GM19043 (cell line): ENCODE measurements around the gene DNAJC10.
A peak's percentile ranks its signal among the peaks of the same experiment; 100 is the strongest.
"Not testable (repeated sequence)": the region's sequence is repeated elsewhere in the genome, so short reads cannot be mapped to it uniquely, and the experiment has no call there.

Experiments
- ATAC-seq: cut with Tn5 transposase; IDR thresholded peaks from one replicate; pipeline ENCODE4 v1.9.1; 2021; ENCODE audit warnings: low read depth; ENCODE audit not compliant: unreplicated experiment

The DNAJC10 gene, protein sequence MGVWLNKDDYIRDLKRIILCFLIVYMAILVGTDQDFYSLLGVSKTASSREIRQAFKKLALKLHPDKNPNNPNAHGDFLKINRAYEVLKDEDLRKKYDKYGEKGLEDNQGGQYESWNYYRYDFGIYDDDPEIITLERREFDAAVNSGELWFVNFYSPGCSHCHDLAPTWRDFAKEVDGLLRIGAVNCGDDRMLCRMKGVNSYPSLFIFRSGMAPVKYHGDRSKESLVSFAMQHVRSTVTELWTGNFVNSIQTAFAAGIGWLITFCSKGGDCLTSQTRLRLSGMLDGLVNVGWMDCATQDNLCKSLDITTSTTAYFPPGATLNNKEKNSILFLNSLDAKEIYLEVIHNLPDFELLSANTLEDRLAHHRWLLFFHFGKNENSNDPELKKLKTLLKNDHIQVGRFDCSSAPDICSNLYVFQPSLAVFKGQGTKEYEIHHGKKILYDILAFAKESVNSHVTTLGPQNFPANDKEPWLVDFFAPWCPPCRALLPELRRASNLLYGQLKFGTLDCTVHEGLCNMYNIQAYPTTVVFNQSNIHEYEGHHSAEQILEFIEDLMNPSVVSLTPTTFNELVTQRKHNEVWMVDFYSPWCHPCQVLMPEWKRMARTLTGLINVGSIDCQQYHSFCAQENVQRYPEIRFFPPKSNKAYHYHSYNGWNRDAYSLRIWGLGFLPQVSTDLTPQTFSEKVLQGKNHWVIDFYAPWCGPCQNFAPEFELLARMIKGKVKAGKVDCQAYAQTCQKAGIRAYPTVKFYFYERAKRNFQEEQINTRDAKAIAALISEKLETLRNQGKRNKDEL

DNA sequence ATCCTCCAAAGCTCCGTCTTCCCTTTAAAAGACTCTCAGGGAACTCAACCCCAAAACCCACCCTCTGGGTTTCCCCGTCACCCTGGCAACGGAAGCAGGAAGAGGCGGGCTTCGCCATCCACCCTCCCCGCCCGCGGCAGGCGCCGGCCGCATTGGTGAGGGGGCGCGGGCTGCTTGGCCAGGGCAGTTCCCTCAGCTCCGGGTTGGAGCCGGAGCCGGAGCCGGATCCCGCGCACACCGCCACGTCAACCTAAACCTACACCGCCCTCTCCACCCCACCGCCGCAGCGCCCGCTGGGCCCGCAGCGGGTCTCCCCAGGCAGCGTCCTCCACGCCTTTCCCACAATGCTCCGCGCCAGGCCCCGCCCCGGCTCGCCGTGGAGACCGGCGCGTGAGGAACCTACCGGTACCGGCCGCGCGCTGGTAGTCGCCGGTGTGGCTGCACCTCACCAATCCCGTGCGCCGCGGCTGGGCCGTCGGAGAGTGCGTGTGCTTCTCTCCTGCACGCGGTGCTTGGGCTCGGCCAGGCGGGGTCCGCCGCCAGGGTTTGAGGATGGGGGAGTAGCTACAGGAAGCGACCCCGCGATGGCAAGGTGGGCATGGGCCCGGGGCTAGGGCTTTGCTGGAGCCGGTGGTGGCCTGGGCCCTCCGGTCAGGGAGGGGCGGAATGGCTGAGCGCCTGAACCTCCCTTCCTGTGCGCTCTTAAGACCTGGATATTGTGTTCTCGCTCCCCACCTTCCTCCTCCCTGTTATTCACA lies at the start of gene DNAJC10:
TSS of gene DNAJC10 (plus strand) at position 366 of the 758 bp plus-strand sequence. CDS start 1,830 bp downstream, outside the sequence.
- peak; percentile 77 for ATAC-seq

DNA sequence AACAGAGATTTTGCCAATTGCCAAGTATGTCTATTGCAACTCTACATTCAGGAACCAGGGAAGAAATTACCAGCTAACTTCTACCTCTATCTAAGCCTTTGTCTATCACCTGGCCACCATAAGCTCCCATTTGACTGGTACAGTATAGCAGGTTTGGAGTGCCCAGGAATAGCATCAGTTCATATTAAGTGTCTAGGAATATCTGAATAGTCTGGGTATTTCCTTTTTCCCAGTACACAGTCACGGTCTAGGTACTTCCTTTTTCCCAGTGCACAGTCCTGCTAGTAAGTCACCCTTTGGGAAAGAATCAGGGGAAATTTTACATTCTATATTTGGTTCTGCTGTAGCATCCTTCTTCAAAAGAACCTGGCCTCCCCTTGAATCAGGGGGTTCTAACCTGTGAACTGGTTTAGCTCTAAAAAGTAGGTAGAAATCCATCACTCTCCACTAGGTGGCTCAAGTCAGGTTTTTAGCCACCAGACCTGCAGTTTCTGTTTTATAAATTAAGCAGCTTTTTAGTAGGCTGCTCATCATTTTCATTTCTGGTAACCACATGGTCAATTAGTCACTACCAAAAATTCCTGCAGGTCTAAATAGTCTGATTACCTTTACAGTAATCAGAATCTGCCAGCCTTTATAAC lies 49.3 kb upstream of the DNAJC10 start:
- peak; percentile 76 for ATAC-seq

- ATAC-seq, result peak; percentile 6
Measured at GRCh38 chr2:182667315-182667695, 48.8 kb upstream of the DNAJC10 start.

DNA sequence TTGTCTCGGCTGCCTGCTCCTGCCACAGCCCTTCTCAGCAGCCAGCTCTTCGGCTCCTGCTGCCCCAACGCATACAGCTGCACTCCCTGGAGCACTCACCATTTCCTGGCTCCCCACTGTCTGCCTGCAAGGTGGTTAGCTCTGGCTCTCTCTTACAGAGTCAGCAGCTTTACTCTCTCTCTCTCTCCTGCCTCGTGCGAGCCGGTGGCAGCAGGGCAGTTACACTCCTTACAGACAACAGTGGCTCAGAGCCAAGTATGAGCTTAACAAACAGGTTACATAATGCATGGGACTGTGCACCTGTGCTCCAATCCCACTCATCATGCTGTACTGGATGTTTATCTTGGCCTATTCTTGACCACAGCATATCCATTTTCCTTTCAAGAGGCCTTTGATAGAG lies 47.4 kb upstream of the DNAJC10 start:
- ATAC-seq, result no peak

- ATAC-seq, result no peak
Measured at GRCh38 chr2:182672466-182673165, 43.4 kb upstream of the DNAJC10 start.

DNA sequence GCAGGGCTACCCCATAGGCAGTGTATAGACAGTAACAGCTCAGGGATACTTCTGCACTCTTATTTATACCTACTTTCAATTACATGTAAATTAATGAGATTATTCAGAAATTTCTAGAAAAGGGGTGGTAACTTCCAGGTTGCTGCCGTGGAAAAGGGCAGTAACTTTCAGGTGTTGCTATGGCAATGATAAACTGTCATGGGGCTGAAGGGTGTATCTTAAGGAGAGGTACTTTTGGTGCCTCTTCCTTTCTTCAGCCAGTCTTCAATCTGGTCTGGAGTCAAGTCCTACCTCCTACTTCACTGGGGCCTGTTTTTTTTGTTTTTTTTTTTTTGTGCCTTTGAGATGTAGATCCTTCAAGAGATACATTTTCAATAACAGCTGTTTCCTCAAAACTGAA lies 35.2 kb upstream of the DNAJC10 start:
- no peak for ATAC-seq

GRCh38 chr2:182682210-182682609 lies 33.8 kb upstream of the DNAJC10 start:
- ATAC-seq, result no peak

DNA sequence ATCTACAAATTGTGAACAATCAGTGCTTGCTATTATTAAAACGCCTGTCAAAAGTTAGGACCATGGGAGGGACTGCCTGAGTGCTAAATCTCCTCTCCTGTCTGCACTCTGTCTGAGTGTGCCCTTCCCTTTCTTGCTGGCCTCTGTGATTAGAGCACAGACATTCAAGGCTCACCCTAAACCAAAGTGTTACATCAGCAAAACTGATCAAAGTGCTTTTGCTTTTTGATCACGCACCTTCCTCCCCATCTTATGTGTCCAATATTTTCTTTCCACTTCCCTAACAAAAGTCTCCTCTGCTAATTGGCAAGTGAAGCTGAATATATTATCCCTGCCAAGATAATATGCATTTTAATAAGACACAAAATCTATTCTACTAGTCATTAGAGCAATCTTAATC lies 30.5 kb upstream of the DNAJC10 start:
- no peak for ATAC-seq

GRCh38 chr2:182686763-182687162 lies 29.3 kb upstream of the DNAJC10 start:
- ATAC-seq, result not testable (repeated sequence)

DNA sequence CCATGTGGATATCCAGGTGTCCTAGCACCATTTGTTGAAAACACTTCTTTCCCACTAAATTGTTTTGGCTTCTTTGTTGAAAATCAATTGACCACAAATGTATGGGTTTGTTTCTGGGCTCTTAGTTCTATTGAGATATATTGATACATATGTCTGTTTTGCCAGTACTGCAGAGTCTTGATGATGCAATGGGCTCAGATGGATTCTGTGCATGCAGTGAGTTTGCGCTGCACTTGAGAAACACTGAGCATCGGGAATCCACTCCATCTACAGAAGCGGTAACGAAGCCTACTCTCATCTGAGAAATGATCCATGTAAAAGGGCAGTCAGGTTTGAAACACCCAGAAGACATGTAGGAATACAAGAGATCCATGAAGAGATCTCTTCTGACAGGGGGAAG lies 21.9 kb upstream of the DNAJC10 start:
- no peak for ATAC-seq

DNA sequence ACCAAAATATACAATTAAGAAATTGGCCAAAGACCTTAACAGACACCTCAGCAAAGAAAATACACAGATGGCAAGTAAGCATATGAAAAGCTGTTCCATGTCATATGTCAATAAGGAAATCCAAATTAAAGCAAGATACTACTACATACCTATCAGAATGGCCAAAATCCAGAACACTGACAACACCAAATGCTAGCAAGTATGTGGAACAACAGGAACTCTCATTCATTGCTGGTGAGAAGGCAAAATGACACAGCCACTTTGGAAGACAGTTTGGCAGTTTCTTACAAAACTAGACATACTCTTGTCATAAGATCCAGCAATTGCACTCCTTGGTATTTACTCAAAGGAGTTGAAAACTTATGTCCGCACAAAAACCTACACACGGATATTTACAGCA lies 20.3 kb upstream of the DNAJC10 start:
- ATAC-seq, result no peak

GRCh38 chr2:182698671-182699070 lies 17.4 kb upstream of the DNAJC10 start:
- no peak for ATAC-seq

DNA sequence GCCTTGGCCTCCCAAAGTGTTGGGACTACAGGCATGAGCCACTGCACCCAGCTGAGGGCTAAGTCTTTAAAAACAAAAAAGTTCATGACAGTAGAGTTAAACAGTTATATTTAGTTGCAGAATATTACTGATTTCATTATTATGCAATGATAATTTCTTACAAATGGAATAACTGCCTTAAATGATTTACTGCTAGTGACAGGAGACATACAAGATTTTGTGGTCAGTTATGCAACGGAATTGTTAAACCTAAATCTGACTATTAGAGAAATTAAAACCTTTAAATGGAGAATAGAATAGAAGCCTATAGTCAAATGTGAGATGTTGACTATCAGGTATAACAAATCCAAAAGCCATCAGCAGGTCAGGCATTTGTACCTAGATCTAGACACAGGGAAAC lies 10.3 kb upstream of the DNAJC10 start:
- ATAC-seq, result no peak

GRCh38 chr2:182706751-182707150 lies 9.3 kb upstream of the DNAJC10 start:
- ATAC-seq, result no peak

- ATAC-seq, result no peak
Measured at GRCh38 chr2:182713601-182714000, 2.5 kb upstream of the DNAJC10 start.

DNA sequence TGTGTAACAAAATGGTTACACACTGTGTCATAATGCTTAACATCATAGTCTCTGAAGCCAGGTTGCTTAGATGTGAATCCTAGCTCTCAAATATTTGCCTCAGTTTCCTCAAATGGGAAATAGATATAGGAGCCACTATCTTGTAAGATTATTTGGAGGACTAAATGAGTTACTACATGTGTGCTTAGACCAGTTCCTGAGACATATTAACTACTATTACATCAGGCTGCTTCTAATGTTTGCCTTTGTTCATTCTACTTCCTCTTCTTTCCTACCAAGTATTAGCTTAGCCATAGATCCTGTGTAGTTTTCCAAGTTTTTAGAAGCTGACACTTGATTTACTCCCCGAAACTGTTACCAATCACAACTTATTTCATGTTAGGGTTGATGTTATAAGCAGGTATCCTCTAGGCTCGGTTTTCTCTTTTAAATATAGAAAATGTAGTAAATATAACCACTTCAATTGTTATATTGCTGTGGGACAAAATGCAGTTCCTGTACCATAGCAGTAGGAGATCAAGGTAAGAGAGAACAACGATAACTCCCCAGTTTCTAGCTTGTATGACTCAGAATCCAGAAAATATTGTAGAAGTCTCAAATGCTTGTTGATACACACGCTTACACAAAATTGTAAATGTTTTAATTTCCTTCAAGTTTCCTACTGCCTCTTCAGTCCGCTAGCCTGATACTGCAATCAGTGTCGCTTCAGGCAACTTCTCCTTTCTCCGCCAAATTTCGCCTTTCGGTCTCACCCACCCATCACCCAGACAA lies 751 bp upstream of the DNAJC10 start:
- ATAC-seq, result no peak

DNA sequence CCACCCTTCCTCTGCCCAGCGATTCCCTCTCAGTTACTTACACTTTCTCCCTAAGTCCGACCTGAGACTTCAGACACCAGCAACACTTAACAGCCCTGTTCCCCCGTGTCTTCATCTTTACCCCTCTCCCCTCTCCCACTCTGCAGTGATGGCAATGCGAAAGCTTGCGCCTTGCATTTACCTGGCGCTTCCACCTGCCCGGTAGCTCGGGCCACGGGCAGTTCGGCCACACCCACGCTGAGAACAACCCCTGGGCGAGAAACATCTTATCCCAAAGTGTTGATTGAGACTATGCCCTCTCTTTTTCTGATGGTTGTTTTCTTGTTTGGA lies 558 bp downstream of the DNAJC10 start:
- ATAC-seq, result peak; percentile 3

DNA sequence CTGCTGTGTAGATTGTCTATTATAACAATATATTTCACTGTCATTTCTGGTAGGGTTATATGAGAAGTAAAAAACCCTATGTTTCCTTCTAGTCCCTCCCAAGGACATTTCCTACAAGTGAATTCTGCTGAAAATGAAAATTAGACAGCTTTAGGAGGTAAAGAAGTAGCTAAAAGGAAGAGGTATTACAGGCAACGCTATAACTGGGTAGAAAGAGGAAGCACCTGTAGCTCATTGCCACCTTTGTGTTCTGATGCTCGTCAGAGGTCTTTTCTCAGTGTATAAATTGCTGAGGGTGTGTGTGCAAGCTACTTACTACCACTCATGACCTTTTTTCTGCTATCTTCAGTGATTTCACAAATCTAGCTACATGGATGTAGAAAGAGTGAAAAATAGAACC lies 1.4 kb downstream of the DNAJC10 start:
- peak; percentile 30 for ATAC-seq

GRCh38 chr2:182717816-182718215 lies 1.8 kb downstream of the DNAJC10 start:
- no peak for ATAC-seq
